GM19023 (cell line): ENCODE results near the gene DHFR.
"Not testable (repeated sequence)": the region's sequence is repeated elsewhere in the genome, so short reads cannot be mapped to it uniquely, and the experiment has no call there.

Source experiments
- ATAC-seq: cut with Tn5 transposase; IDR thresholded peaks from one replicate; pipeline ENCODE4 v1.9.1; 2021; ENCODE audit warnings: mild to moderate bottlenecking, moderate library complexity; ENCODE audit not compliant: unreplicated experiment

The DHFR gene

DNA sequence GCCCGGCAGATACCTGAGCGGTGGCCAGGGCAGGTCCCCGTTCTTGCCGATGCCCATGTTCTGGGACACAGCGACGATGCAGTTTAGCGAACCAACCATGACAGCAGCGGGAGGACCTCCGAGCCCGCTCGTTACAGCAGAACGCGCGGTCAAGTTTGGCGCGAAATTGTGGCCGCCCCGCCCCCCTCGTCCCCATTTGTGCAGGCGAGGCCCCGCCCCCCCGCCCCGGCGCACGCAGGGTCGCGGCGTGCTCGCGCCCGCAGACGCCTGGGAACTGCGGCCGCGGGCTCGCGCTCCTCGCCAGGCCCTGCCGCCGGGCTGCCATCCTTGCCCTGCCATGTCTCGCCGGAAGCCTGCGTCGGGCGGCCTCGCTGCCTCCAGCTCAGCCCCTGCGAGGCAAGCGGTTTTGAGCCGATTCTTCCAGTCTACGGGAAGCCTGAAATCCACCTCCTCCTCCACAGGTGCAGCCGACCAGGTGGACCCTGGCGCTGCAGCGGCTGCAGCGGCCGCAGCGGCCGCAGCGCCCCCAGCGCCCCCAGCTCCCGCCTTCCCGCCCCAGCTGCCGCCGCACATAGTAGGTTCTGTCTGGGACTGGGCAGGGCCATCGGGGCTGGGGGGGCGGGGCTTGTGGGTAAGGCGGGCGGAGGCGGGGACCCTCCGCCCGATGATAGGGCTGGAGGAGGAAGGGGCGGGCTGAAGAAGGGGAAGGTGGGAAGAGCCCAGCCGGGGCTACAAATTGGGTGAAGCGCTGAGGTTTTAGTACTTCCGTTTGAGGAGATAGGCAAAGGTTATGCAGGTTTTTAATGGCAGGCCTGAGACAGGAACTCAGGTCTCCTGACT, at the start of gene DHFR, which contains the start of gene MSH3:
TSS of gene DHFR (minus strand) at position 593 of the 840 bp plus-strand sequence. CDS start at position 99, 494 bp downstream.
TSS of gene MSH3 (plus strand) at position 262 of the 840 bp plus-strand sequence. CDS start at position 338, 76 bp downstream.
- peak; percentile 69 for ATAC-seq

DNA sequence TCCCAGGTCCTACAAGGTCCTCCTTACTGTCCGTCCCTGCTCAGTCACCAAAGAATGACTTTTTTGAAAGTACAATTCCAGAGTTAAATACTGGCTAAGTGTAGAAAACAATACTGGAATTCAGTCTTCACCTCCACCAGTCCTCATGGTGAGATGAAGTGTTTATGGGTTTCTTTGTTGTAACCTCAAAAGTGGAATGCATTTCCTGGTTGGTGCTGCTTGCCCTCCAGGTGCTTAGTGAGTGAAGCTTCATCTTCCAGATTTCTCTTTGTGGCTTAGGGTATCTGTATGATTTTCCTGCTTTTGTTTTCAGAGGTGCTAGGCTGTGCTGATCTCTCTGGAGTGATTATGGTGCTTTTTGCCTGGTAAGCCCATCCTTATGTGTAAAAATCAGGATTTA, 49.4 kb upstream of the DHFR start:
- ATAC-seq = no peak

DNA sequence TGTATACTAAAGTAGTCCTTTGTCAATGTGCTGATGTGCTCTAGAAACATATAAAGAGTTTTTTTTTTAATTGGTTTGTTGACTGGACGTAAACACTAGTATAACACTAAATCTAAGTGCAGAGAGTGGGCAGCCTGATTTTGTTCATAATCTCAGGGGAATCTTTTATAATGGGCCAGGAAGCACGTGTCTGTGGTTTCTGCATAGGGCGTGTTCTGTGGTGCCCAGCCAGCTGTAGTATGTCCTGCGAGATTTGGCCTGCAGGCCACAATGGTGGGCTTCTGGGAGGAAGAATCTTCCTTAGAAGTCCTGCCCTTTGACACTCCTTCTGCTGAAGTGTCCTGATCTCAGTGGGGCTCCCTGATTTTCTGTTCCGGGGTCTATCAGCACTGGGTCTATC, 49.0 kb upstream of the DHFR start:
- ATAC-seq = no peak

DNA sequence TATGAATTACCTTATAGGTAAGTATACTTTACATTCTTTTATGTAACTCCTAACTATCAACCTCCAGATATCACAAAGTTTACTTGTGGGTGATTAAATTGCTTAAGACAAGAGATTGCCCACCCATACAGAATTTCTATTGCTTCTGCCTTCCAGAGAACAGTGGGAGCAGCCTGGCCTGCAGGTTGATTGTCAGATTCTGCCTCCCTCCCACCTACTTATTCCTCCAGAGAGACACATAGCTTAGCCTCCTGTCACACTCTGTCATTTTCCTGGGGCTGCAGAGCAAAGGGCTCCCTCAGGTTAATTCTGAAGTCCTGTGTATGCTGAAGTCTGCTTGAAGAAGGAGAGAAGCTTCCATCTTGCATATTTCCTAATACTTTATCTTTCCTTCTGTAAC, 48.5 kb upstream of the DHFR start:
- ATAC-seq = no peak

DNA sequence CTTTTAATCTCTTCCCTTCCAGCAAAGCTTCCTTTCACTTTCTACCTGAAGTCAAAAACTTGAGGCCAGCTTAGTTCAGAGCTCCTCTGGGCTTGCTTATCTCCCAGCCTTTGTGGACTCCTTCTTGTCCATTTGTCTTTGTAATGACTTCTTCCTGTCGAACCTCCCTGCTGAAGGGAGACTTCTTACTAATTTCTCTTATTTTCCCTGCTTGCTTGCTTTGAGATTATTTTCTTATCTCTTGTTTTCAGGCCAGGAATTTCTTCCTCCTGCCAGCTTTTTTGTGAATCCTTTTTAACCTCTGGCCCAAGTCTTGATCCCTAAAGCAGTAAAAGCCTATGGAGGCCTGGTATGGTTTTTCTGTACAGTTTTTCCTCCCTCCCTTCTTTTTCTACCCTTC, 46.8 kb upstream of the DHFR start:
- no peak for ATAC-seq

DNA sequence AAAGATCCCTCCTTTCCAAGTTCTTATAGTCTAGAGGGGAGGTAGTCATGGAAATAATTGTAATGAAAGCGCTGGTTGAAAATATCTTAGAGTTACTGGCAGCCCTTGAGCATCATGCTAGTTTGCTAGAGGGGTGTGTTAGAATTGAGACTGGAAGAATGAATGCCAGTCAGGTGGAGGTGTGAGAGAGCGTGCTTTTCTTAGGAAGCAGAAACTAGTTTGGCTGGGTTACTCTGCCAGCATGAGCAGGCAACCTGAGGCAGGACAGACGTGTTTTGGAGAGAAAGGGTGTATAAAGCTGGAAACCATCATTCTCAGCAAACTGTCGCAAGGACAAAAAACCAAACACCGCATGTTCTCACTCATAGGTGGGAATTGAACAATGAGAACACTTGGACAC, 43.6 kb upstream of the DHFR start:
- no peak for ATAC-seq

DNA sequence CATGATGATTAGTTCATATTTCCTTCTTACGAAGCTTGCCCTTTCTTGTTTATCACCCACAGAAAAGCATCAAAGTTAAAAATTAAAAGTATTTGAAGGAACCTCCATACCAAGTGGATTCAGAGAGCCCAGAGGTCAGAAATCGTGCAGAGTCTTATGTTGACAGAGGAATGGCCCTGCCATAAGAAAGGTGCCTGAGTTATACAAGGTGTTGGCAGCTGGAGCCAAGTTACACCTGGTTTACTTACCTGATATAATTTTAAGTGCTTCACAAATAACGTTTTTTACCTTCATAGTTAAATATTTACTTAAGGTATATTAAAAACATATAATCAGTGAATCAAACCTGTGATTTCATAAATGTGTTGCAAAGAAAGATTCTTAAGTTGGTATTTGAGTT, 42.3 kb upstream of the DHFR start:
- no peak for ATAC-seq

DNA sequence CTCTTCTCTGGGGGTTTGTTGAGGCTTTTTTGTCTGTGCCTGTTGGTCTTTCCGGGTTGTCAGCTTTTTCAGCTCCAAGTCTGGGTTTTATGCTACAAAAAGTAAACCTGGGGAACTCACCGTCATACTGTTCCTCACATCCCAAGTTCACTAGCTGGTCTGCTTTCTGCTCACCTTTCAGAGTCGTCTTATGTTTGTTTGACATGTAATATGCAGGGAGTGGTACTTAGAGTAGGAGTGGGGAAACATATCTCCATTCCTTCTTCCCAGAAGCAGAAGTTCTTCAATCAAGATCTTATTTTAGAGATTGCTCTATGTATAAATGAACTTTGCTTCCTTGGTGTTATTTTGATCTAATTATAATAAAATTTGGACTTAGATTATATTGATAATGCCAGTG, 41.7 kb upstream of the DHFR start:
- no peak for ATAC-seq

DNA sequence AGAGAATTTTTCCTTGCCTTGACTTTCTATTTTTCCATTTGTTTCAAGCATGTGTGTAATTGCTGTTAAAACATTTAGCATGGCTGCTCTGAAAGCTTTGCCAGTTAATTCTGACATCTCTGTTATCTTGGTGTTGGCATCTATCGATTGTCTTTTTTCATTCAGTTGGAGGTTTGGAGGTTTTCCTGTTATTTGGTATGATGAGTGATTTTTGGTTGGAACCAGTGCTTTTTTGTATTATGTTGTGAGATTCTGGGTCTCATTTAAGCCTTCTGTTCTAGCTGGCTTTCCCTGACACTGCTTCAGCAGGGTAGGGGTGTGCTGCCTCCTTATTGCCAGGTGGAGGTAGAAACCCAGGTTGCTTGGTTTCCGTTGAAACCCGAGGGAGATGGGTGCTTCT, 40.9 kb upstream of the DHFR start:
- no peak for ATAC-seq

DNA sequence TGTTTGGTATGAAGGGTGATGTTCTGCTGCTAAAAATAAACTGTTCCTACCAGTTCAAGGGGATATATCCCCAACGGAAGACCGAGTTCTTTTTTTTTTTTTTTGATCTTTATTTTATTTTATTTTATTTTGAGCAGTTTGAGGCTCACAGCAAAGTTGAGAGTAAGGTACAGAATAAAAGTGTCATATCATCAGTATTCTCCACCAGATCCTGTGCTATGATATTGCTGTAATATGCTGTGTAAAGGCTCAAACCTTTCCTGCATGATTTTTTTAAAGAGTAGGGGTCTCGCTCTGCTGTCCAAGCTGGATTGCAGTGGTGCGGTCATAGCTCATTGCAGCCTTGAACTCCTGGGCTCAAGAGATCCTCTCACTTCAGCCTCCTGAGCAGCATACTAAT, 34.8 kb upstream of the DHFR start:
- ATAC-seq = no peak

DNA sequence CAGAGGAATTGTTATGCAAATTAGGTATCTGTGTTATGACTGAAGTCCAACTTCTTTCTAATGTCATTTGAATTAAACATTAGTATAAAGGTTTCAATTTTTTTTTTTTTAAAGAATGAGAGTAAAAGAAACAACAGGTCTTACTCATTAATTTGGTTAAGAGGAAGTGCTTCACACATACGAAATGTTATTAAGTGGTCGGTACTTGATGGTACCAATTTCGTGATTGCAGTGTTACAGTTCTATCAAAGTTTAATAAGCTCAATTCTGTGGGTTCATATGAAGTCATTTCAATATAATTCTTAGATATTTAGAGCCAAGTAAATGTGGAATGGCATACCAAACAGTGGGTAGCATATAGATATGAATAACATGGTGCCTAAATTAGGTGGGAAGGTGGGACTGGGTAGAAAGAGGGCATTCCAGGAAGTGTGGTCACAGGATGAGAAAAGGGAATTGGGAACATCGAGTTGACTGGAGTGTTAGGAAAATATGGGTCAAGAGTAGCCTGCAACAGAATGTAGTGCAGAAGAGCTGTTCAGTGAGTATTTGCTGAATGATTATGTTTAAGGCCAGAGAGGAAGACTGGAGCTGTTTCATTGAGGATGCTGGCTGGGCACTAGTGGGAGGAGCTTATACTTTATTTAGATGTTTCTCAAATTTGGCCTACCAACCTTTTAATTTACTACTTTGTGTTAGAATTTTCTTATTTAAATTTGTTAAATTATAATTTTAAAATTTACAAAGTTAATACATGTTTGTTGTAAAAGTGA, 34.1 kb upstream of the DHFR start:
- no peak for ATAC-seq

DNA sequence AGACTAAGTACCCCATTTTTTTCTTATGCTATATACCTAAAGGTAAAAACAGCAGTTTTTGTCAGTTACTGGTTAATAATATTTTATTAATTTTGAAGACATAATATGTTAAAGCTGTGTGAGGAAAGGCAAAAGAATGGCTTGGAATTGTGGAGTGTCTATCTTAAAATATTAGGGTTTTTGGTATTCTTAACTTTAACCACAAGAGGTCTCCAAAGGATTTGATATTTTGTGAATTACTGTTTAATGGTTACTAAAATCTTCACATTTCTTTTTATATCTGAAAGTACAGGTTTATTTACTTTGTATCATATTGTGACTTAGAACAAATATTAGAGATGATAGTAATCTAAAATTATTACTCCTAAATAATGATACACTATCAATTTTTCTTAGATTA, 32.0 kb upstream of the DHFR start:
- no peak for ATAC-seq

DNA sequence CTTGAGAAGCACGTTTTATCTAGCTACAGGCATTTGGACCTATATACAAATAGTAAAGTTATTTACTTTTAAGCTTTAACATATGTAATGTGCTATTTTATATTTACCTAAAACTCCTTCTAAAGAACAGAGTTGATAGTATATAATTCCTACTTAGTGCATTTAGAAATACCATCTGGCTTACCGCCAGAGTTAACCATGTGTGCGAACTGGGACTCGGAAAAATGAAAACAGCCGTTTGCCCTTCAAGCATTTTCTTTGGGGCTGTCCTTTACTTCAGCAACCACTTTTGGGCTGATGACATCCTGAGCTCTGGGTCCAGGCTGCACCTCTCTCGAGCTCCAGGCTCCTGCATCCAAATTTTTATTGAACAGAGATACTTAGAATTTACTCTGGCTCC, 21.9 kb upstream of the DHFR start:
- no peak for ATAC-seq

DNA sequence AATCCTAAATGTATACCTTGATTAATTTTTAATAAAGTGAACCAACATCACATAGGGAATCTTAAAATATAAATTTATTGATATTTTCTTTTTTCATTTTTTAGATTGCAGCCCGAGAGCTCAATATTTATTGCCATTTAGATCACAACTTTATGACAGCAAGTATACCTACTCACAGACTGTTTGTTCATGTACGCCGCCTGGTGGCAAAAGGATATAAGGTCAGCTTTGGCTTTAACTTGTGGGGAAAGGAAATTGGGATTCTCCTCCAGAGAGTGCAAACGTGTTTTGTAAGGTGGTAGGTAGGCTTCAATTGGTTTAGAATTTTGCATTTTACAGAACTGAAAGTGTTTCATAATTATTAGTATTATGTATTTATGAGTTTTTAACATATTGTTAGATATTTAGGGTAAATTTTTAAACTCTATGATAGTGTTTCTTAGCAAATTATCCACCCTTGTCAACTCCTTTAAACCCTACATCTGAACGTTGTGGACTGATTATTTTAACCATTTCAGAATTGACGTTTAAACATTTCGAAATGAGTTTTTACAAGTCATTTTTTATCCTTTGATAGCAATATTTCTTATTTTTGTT, 17.5 kb upstream of the DHFR start:
- no peak for ATAC-seq

DNA sequence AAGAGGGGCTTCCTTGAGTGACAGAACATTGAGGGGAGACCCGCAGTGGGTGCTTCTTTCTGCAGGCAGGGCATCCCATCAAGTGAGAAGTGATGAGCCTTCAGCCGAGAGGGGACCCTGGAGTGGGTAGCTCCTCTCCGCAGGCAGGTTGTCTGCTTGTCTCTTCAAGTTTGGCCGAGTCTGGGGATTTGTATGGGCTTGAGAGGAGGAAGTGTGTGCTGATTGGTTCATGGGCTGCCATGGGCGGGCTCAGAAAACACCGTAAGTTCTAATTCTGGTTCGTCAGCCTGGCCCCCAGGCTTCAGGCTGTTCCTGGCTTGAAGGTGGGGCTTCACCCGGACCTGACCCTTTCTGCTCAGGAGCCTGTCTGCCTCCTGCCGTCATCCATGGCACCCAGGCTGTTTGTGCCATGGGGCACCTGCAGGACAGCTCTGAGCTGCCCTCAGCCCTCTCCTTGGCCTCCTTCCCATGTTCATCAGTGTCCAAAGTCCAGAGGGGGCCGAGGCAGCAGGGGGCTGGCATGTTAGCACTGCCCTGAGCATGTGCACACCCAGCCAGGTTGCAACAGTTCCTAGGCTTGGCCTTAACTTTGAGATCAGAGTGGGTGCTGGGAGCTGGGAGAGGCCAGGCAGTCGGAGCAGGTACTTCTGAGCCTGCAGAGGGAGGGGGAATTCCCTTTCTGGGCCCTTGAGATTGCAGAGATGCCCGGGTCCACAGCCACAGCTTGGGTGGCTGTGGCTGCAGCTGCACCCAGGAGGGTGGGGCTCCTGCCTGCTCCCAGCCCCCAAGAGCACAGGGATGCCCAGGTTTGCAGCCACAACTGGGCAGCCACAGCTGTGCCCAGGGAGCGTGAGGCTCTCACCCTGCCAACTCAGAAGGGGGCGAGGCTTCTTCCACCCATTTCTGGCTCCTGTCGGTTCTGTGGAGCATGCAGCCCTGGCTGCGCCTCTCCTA, 13.5 kb upstream of the DHFR start:
- peak; percentile 82 for ATAC-seq

DNA sequence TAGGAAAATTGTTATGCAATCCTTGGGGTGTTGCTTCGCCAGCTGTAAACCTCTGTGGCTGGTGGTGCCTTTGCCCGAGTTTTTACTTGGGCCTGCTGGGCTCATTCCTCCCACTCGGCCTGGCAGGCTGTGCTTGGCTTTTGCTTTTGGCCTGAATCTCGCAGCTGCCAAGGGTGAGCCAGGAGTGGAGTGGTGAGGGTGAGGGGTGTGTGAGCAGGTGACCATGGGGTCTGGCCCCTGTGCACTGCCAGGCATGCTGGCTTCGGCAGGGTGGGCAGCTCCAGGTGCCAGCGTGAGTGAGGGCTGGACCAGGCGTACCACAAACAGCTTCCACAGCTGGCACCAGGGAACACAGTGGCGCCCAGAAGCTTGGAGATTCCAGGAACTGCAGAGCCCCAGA, 12.6 kb upstream of the DHFR start:
- no peak for ATAC-seq

DNA sequence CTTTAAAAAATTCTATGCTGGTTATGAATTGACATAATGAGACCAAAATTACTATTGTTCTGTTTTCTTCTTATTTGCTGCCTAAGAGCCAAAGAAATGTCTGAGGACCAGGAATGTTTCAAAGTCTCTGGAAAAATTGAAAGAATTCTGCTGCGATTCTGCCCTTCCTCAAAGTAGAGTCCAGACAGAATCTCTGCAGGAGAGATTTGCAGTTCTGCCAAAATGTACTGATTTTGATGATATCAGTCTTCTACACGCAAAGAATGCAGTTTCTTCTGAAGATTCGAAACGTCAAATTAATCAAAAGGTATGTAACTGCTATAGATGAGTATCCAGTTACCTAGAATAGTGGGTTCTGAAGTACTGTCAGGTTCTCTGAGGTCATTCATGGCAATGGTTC, 10.3 kb upstream of the DHFR start:
- no peak for ATAC-seq

DNA sequence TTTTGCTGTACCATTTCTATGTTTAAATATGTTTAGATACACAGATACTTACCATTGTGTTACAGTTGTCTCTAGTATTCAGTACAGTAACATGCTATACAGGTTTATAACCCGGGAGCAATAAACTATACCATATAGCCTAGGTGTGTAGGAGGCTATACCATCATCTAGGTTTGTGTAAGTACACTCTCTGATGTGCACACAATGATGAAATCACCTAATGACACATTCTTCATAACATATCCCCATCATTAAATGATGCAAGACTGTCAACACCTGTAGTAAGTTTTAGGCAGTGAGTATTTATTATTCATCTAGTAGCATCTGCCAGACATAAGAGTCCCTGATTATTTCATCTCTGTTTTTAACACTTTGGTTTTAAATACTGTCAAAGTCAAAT, 7.3 kb upstream of the DHFR start:
- ATAC-seq = no peak

DNA sequence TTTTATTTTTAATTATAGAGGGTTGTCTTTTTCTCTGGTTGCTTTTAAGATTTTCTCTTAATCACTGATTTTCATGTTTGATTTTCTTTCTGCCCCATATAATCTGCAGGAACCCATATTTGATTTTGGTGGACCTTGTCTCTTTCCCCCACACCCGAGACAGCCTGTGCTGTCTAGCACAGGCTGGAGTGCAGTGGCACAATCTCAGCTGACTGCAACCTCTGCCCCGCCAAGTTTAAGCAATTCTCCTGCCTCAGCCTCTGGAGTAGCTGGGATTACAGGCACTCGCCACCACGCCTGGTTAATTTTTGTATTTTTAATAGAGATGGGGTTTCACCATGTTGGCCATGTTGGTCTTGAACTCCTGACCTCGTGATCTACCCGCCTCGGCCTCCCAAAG, 5.9 kb upstream of the DHFR start:
- ATAC-seq = not testable (repeated sequence)

DNA sequence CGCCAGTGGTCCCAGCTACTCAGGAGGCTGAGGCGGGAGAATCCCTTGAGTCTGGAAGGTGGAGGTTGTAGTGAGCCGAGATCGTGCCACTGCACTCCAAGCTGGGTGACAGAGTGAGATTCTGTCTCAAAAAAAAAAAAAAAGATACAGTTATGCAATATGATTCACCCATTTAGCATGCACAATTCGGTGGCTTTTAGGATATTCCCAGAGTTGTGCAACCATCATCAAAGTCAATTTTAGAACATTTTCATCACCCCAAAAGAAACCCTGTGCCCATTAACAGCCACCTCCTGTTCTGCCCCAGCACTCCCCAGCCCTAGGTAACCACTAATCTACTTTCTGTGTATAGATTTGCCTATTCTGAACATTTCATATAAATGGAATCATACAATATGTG, 4.3 kb upstream of the DHFR start:
- ATAC-seq = no peak

DNA sequence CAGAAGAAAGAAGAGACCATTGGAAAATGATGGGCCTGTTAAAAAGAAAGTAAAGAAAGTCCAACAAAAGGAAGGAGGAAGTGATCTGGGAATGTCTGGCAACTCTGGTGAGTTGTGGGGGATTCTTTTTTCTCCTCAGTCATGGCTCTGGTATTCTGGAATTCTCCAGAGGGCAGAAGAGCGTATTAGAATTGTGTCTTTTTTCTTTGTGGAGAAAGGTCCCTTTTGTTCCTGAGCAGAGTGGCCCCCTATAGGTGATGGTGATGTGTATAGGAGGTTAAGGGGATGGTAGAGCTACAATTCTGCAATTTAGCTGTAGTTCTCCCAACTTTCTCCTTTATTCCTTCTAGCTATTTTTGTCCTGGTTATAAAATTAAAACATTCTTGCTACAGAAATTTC, 1.6 kb upstream of the DHFR start:
- ATAC-seq = no peak
